Middle frontal gyrus (tissue), 1 donor: ENCODE results near the gene TNFRSF13B.
"Not testable (repeated sequence)": the region's sequence is repeated elsewhere in the genome, so short reads cannot be mapped to it uniquely, and the experiment has no call there.

Experiments used
- DNase-seq: peaks from one replicate; pipeline ENCODE4 v3.0.0-alpha.2; 2015; ENCODE audit warnings: low spot score; ENCODE audit errors: extremely low spot score

Gene TNFRSF13B

GRCh38 chr17:17004997-17005614 is 33.2 kb upstream of the TNFRSF13B start:
- not testable (repeated sequence) for DNase-seq

- DNase-seq: no peak
Measured at GRCh38 chr17:17004251-17004996, 32.5 kb upstream of the TNFRSF13B start.

- not testable (repeated sequence) for DNase-seq
Measured at GRCh38 chr17:17002731-17003715, 31.1 kb upstream of the TNFRSF13B start.

- peak; percentile 65 for DNase-seq
Measured at GRCh38 chr17:17001874-17002520, 30.1 kb upstream of the TNFRSF13B start.

- DNase-seq: no peak
Measured at GRCh38 chr17:17001076-17001777, 29.3 kb upstream of the TNFRSF13B start.

GRCh38 chr17:16999931-17000625 is 28.2 kb upstream of the TNFRSF13B start:
- DNase-seq: no peak

GRCh38 chr17:16997514-16998429 is 25.9 kb upstream of the TNFRSF13B start:
- DNase-seq: no peak

- not testable (repeated sequence) for DNase-seq
Measured at GRCh38 chr17:16996726-16997125, 24.8 kb upstream of the TNFRSF13B start.

GRCh38 chr17:16995930-16996329 is 24.0 kb upstream of the TNFRSF13B start:
- DNase-seq: no peak

GRCh38 chr17:16994631-16995030 is 22.7 kb upstream of the TNFRSF13B start:
- DNase-seq: no peak

- DNase-seq: peak; percentile 36
Measured at GRCh38 chr17:16991349-16992009, 19.6 kb upstream of the TNFRSF13B start.

GRCh38 chr17:16989953-16990860 is 18.3 kb upstream of the TNFRSF13B start:
- DNase-seq: no peak

- no peak for DNase-seq
Measured at GRCh38 chr17:16989230-16989952, 17.5 kb upstream of the TNFRSF13B start.

- DNase-seq: no peak
Measured at GRCh38 chr17:16988749-16989229, 16.9 kb upstream of the TNFRSF13B start.

GRCh38 chr17:16987830-16988601 is 16.1 kb upstream of the TNFRSF13B start:
- DNase-seq: no peak
